Uterus (tissue), 4 donors: ENCODE data around the gene DOCK6. TPM values are rescaled to one million over a fixed set of nuclear protein-coding genes. Genes with fewer than 3 reads are reported as not detected.

Experiments used
- DNase-seq, 2 donors: peaks; one replicate each; pipeline ENCODE4 v3.0.0-alpha.2; 2019 to 2020
- H3K27ac ChIP-seq, 2 donors: fragments of 200-600 bp; sonication (generic); 1 replicate in 1 of 2; 2 replicates in 1 of 2; pipeline ENCODE4 v1.5.1; 2016 to 2018
- H3K27me3 ChIP-seq, 2 donors: fragments of 200-600 bp; sonication (generic); one replicate each; pipeline ENCODE4 v1.5.1; 2018 to 2019; ENCODE audit warnings: control low read depth in 1 of 2
- H3K36me3 ChIP-seq, 2 donors: fragments of 200-600 bp; sonication (generic); one replicate each; pipeline ENCODE4 v1.5.1; 2019; ENCODE audit warnings: control low read depth in 1 of 2
- H3K4me1 ChIP-seq, 2 donors: fragments of 200-600 bp; sonication (generic); one replicate each; pipeline ENCODE4 v1.5.1; 2018 to 2019; ENCODE audit warnings: control low read depth in 1 of 2
- H3K4me3 ChIP-seq, 2 donors: fragments of 200-600 bp; sonication (generic); 1 replicate in 1 of 2; 2 replicates in 1 of 2; pipeline ENCODE4 v1.5.1; 2018 to 2019; ENCODE audit warnings: mild to moderate bottlenecking in 1 of 2
- H3K9me3 ChIP-seq, 2 donors: fragments of 200-600 bp; sonication (generic); one replicate each; pipeline ENCODE4 v1.5.1; 2019; ENCODE audit warnings: control low read depth in 1 of 2
- CTCF ChIP-seq, 4 experiments: fragments of 200-600 bp in 2 of 4; fragments of 450-650 bp in 2 of 4; sonication (generic) in 2 of 4; IDR thresholded peaks; one replicate each; pipeline ENCODE4 v1.5.1; 2016 to 2019; ENCODE audit warnings: antibody characterized with exemption in 4 of 4, mild to moderate bottlenecking in 2 of 4, moderate library complexity in 1 of 4
- POLR2A ChIP-seq, 2 donors: fragments of 450-650 bp; IDR thresholded peaks; one replicate each; pipeline ENCODE4 v1.6.1; 2016; ENCODE audit warnings: antibody characterized with exemption in 2 of 2, mild to moderate bottlenecking in 1 of 2, moderate library complexity in 1 of 2
- intact Hi-C: fragments of 100-400 bp; cut with DNase I; formaldehyde crosslinking; loops from one replicate; pipeline ENCODE4 v1.15.1; 2023; ENCODE audit warnings: low total_unique reads
- total RNA-seq, 4 donors: library from RNA; depleted of rRNA in 3 of 4; stranded (reverse); fragments of >200 nt in 3 of 4; gene quantifications; one replicate each; pipeline versions ENCODE4 v1.1.0 to v1.2.4, GENCODE V29; 2014 to 2023
- donor health status: DM: yes; HTN: yes; CAD: no.

DOCK6 gene
- total RNA-seq, 4 donors from 2014 or later = 13.5 to 89.4 (median 38.6) TPM

GRCh38 chr19:11263726-11264125 is 1.4 kb upstream of the DOCK6 start:
- no peak for TF ChIP-seq POLR2A (IDR thresholded peaks at IDR 0.05)
- TF ChIP-seq CTCF (IDR thresholded peaks at IDR 0.05) = no peak
- Histone ChIP-seq H3K27ac (no peak overlapping the region), H3K9me3 (no peaks in the 10 kb centered on the region), H3K27me3 (no peaks in the 10 kb centered on the region), H3K4me1 (peaks cover 0 to 5% of the 10 kb centered on the region in 2 donors), H3K36me3 (no peaks in the 10 kb centered on the region), H3K4me3 (no peak overlapping the region)
- DNase-seq = no peak
- intact Hi-C loops = no loop called here

- intact Hi-C loops = no loop called here
These were observed 823 bp downstream of the DOCK6 start for GRCh38 chr19:11261431-11261970.

GRCh38 chr19:11260996-11261395 is 1.3 kb downstream of the DOCK6 start:
- H3K36me3 ChIP-seq = no peaks in the 10 kb centered on the region
- H3K4me1 ChIP-seq = peaks cover 0 to 5% of the 10 kb centered on the region in 2 donors
- no peak overlapping the region for H3K4me3 ChIP-seq
- DNase-seq = no peak
- H3K27ac ChIP-seq = peak overlapping the region; percentile 79 to 90
- intact Hi-C loops = no loop called here
- H3K9me3 ChIP-seq = no peaks in the 10 kb centered on the region
- TF ChIP-seq POLR2A (IDR thresholded peaks at IDR 0.05) = no peak
- TF ChIP-seq CTCF (IDR thresholded peaks at IDR 0.05) = no peak
- no peaks in the 10 kb centered on the region for H3K27me3 ChIP-seq

More at GRCh38 chr19:11261431-11261970, 823 bp downstream of the DOCK6 start:
- Histone ChIP-seq H3K4me3 (peak overlapping the region; percentile 62 to 88), H3K27me3 (no peaks in the 10 kb centered on the region), H3K36me3 (no peaks in the 10 kb centered on the region), H3K9me3 (no peaks in the 10 kb centered on the region), H3K4me1 (peaks cover 0 to 5% of the 10 kb centered on the region in 2 donors), H3K27ac (peak overlapping the region; percentile 79 to 90)
- peak in 1 of 2 donors; percentile 33 for DNase-seq
- TF ChIP-seq POLR2A (IDR thresholded peaks at IDR 0.05) = no peak
- no peak for TF ChIP-seq CTCF (IDR thresholded peaks at IDR 0.05)

- DNase-seq = no peak
- TF ChIP-seq POLR2A (IDR thresholded peaks at IDR 0.05) (no peak), CTCF (IDR thresholded peaks at IDR 0.05) (no peak)
- H3K36me3 ChIP-seq = no peaks in the 10 kb centered on the region
- peaks cover 0 to 5% of the 10 kb centered on the region in 2 donors for H3K4me1 ChIP-seq
- no peak overlapping the region for H3K4me3 ChIP-seq
- no peaks in the 10 kb centered on the region for H3K9me3 ChIP-seq
- H3K27me3 ChIP-seq = no peaks in the 10 kb centered on the region
- intact Hi-C loops = no loop called here
- H3K27ac ChIP-seq = no peak overlapping the region
These were observed 4.4 kb downstream of the DOCK6 start for GRCh38 chr19:11257846-11258380.

GRCh38 chr19:11256189-11256588 is 6.1 kb downstream of the DOCK6 start:
- no peaks in the 10 kb centered on the region for H3K9me3 ChIP-seq
- no peaks in the 10 kb centered on the region for H3K4me1 ChIP-seq
- DNase-seq = peak in 1 of 2 donors; percentile 51
- H3K27me3 ChIP-seq = no peaks in the 10 kb centered on the region
- H3K36me3 ChIP-seq = no peaks in the 10 kb centered on the region
- intact Hi-C loops = no loop called here
- no peak for TF ChIP-seq POLR2A (IDR thresholded peaks at IDR 0.05)
- no peak for TF ChIP-seq CTCF (IDR thresholded peaks at IDR 0.05)
- no peak overlapping the region for H3K4me3 ChIP-seq
- peak overlapping the region; percentile 21 to 57 for H3K27ac ChIP-seq
